ENCODE data around the gene THRB. TPM values are rescaled to one million over a fixed set of nuclear protein-coding genes. Genes with fewer than 3 reads are reported as not detected.

Gene THRB
- total RNA-seq, 1 donor from 2014 or later, result 32.8 TPM

GRCh38 chr3:24174614-24175013, 320.0 kb downstream of the THRB start:
- no peak overlapping the region for H3K4me3 ChIP-seq
- H3K9me3 ChIP-seq (replicated peaks), result no peaks in the 10 kb centered on the region
- H3K4me1 ChIP-seq, result peaks cover 11% of the 10 kb centered on the region
- no peak for DNase-seq
- H3K27me3 ChIP-seq (ENCODE audit: low read depth), result no peaks in the 10 kb centered on the region
- H3K36me3 ChIP-seq, result no peaks in the 10 kb centered on the region
- intact Hi-C loops (cut with micrococcal nuclease), result no loop called here
- no peak for TF ChIP-seq CTCF (IDR thresholded peaks at IDR 0.05; ENCODE audit: borderline replicate concordance)
- no peak overlapping the region for H3K27ac ChIP-seq (replicated peaks)

DNA sequence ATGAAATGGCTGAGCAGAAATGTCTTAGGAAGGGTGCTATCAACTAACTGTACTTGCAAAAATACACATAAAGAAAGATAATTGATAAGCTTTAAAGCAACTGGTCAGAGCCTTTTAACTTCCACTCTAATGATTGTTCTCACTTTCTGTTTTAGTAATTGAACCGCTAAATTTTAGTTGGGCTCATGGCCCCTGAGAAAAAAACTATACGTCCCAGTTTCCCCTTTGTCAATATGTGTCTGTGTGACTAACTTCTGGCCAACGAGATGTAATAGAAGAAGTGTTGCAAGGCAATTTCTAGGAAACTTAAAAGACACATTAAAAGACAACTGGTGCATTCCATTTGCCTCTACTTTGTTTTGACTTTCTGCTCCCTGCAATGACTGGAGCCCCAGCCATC, 325.7 kb downstream of the THRB start:
- TF ChIP-seq CTCF (IDR thresholded peaks at IDR 0.05; ENCODE audit: borderline replicate concordance), result no peak

GRCh38 chr3:24167429-24167828, 327.2 kb downstream of the THRB start:
- Histone ChIP-seq H3K27me3 (ENCODE audit: low read depth) (no peaks in the 10 kb centered on the region), H3K27ac (replicated peaks) (no peak overlapping the region), H3K36me3 (no peaks in the 10 kb centered on the region), H3K4me3 (no peak overlapping the region), H3K9me3 (replicated peaks) (no peaks in the 10 kb centered on the region), H3K4me1 (no peaks in the 10 kb centered on the region)
- intact Hi-C loops (cut with micrococcal nuclease), result no loop called here
- TF ChIP-seq CTCF (IDR thresholded peaks at IDR 0.05; ENCODE audit: borderline replicate concordance), result no peak
- no peak for DNase-seq

More for the DNA sequence above, 325.7 kb downstream of the THRB start:
- H3K4me1 ChIP-seq, result no peaks in the 10 kb centered on the region
- DNase-seq, result no peak
- no peak overlapping the region for H3K4me3 ChIP-seq
- intact Hi-C loops (cut with micrococcal nuclease), result no loop called here
- no peaks in the 10 kb centered on the region for H3K27me3 ChIP-seq (ENCODE audit: low read depth)
- no peaks in the 10 kb centered on the region for H3K36me3 ChIP-seq
- no peaks in the 10 kb centered on the region for H3K9me3 ChIP-seq (replicated peaks)
- H3K27ac ChIP-seq (replicated peaks), result no peak overlapping the region

DNA sequence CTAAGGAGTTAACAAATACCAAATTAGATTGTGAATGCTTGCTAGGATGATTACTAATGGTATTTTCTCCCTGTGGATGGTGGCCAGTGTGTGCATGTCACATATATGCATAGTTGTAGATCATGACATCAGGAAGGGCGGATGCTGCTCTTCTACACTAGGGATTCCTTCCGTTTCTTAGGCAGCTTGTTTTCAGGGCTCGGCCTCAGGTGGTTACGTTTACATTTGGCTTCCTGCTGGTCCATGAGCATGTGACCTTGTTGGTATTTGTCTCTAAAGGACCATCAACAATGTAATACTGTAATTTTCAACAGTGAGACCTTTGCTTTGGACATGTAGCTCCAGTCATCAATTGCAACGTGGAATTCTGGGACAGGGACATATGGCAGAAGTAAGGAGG, 328.1 kb downstream of the THRB start:
- intact Hi-C loops (cut with micrococcal nuclease), result no loop called here
- no peak overlapping the region for H3K27ac ChIP-seq (replicated peaks)

GRCh38 chr3:24165603-24165982, 329.1 kb downstream of the THRB start:
- Histone ChIP-seq H3K27ac (replicated peaks) (no peak overlapping the region), H3K9me3 (replicated peaks) (no peaks in the 10 kb centered on the region), H3K4me3 (no peak overlapping the region), H3K36me3 (no peaks in the 10 kb centered on the region), H3K4me1 (peaks cover 7% of the 10 kb centered on the region), H3K27me3 (ENCODE audit: low read depth) (no peaks in the 10 kb centered on the region)
- no peak for DNase-seq
- TF ChIP-seq CTCF (IDR thresholded peaks at IDR 0.05; ENCODE audit: borderline replicate concordance), result no peak
- intact Hi-C loops (cut with micrococcal nuclease), result no loop called here

More for the DNA sequence above, 328.1 kb downstream of the THRB start:
- no peak for TF ChIP-seq CTCF (IDR thresholded peaks at IDR 0.05; ENCODE audit: borderline replicate concordance)
- H3K27me3 ChIP-seq (ENCODE audit: low read depth), result no peaks in the 10 kb centered on the region
- H3K4me1 ChIP-seq, result peaks cover 7% of the 10 kb centered on the region
- H3K4me3 ChIP-seq, result no peak overlapping the region
- H3K36me3 ChIP-seq, result no peaks in the 10 kb centered on the region
- no peak for DNase-seq
- no peaks in the 10 kb centered on the region for H3K9me3 ChIP-seq (replicated peaks)
